Activated CD8-positive, alpha-beta memory T cell treated with anti-CD3 and anti-CD28 coated beads for 48 hours (primary cell): ENCODE measurements around the gene LIN7B.
A peak's percentile ranks its signal among the peaks of the same experiment; 100 is the strongest.
"Not testable (repeated sequence)": the region's sequence is repeated elsewhere in the genome, so short reads cannot be mapped to it uniquely, and the experiment has no call there.

Source experiments
- DNase-seq, 3 experiments: peaks; one replicate each; pipeline ENCODE4 v3.0.0-alpha.2; 2020; ENCODE audit warnings: low read depth in 2 of 3, low spot score in 2 of 3

LIN7B gene

GRCh38 chr19:49113762-49114629 is at the start of gene LIN7B:
Gene LIN7B (plus strand): TSS chr19:49114370. CDS start chr19:49114405, 35 bp downstream.
- peak; percentile 35 to 67 (median 66) for DNase-seq

- DNase-seq = no peak
Observed at GRCh38 chr19:49064768-49065611, 49.2 kb upstream of the LIN7B start, which contains the start of gene NTF4. Gene NTF4 (minus strand): TSS chr19:49064818. CDS start chr19:49061997, 2,821 bp downstream.

GRCh38 chr19:49065905-49066512 is 48.2 kb upstream of the LIN7B start:
- DNase-seq = no peak

GRCh38 chr19:49067554-49067953 is 46.6 kb upstream of the LIN7B start:
- no peak for DNase-seq

GRCh38 chr19:49069026-49069425 is 45.1 kb upstream of the LIN7B start:
- no peak for DNase-seq

- no peak for DNase-seq
Observed at GRCh38 chr19:49070416-49070815, 43.8 kb upstream of the LIN7B start.

- no peak for DNase-seq
Observed at GRCh38 chr19:49071860-49072547, 42.2 kb upstream of the LIN7B start.

GRCh38 chr19:49073514-49074378 is 40.4 kb upstream of the LIN7B start:
- DNase-seq = no peak

GRCh38 chr19:49074869-49075268 is 39.3 kb upstream of the LIN7B start:
- DNase-seq = not testable (repeated sequence)

- DNase-seq = no peak
Observed at GRCh38 chr19:49080392-49080791, 33.8 kb upstream of the LIN7B start.

- no peak for DNase-seq
Observed at GRCh38 chr19:49081273-49081672, 32.9 kb upstream of the LIN7B start.

GRCh38 chr19:49084206-49085019 is 29.8 kb upstream of the LIN7B start:
- DNase-seq = no peak

- DNase-seq = peak; percentile 93 to 99 (median 97)
Observed at GRCh38 chr19:49085020-49085867, 28.9 kb upstream of the LIN7B start, which contains the start of gene SNRNP70. Gene SNRNP70 (plus strand): TSS chr19:49085451. CDS start chr19:49086415, 964 bp downstream.

- no peak for DNase-seq
Observed at GRCh38 chr19:49085868-49086232, 28.3 kb upstream of the LIN7B start.

- no peak for DNase-seq
Observed at GRCh38 chr19:49086296-49086695, 27.9 kb upstream of the LIN7B start.

- DNase-seq = no peak
Observed at GRCh38 chr19:49091391-49092038, 22.7 kb upstream of the LIN7B start.

GRCh38 chr19:49092686-49093085 is 21.5 kb upstream of the LIN7B start:
- no peak for DNase-seq
